Thyroid gland (tissue), 4 donors: ENCODE data around the gene TOE1.

Source experiments
- CTCF ChIP-seq, 6 experiments: fragments of 200-600 bp in 3 of 6; fragments of 450-650 bp in 3 of 6; sonication (generic) in 3 of 6; IDR thresholded peaks; one replicate each; pipeline ENCODE4 v1.5.1; 2016 to 2019; ENCODE audit warnings: antibody characterized with exemption in 6 of 6, mild to moderate bottlenecking in 2 of 6, inconsistent platforms in 1 of 6, moderate library complexity in 1 of 6
- POLR2A ChIP-seq, 2 donors: fragments of 450-650 bp; IDR thresholded peaks; one replicate each; pipeline ENCODE4 v1.6.1; 2017; ENCODE audit warnings: antibody characterized with exemption in 2 of 2, mild to moderate bottlenecking in 2 of 2, moderate library complexity in 1 of 2

GRCh38 chr1:45335855-45336324, 4.1 kb upstream of the TOE1 start:
- no peak for TF ChIP-seq CTCF (IDR thresholded peaks at IDR 0.05)
- no peak for TF ChIP-seq POLR2A (IDR thresholded peaks at IDR 0.05)
